SJCRH30 (cell line): ENCODE measurements around the gene IGSF9. TPM values are rescaled to one million over a fixed set of nuclear protein-coding genes. Genes with fewer than 3 reads are reported as not detected.

Experiments used
- DNase-seq, 2 experiments: peaks; one replicate each; pipeline ENCODE4 v3.0.0-alpha.2; 2015 to 2020
- H3K27ac ChIP-seq: fragments of 250-450 bp; sonication (Bioruptor Pico); 2 replicates; pipeline ENCODE4 v1.5.1; 2020; ENCODE audit warnings: mild to moderate bottlenecking, moderate library complexity
- H3K27me3 ChIP-seq: fragments of 250-450 bp; sonication (Bioruptor Pico); 2 replicates; pipeline ENCODE4 v1.5.1; 2020; ENCODE audit warnings: mild to moderate bottlenecking, moderate library complexity
- H3K36me3 ChIP-seq: fragments of 250-450 bp; sonication (Bioruptor Pico); 2 replicates; pipeline ENCODE4 v1.5.1; 2020; ENCODE audit warnings: mild to moderate bottlenecking, moderate library complexity
- H3K4me1 ChIP-seq: fragments of 250-450 bp; sonication (Bioruptor Pico); 2 replicates; pipeline ENCODE4 v1.5.1; 2020; ENCODE audit warnings: mild to moderate bottlenecking, moderate library complexity
- H3K4me3 ChIP-seq: fragments of 250-450 bp; sonication (Bioruptor Pico); 2 replicates; pipeline ENCODE4 v1.5.1; 2020; ENCODE audit warnings: mild to moderate bottlenecking, moderate library complexity
- H3K9me3 ChIP-seq: fragments of 250-450 bp; sonication (Bioruptor Pico); replicated peaks from 2 replicates; pipeline ENCODE4 v1.5.1; 2020; ENCODE audit warnings: mild to moderate bottlenecking, moderate library complexity
- total RNA-seq: library from RNA; depleted of rRNA; stranded (reverse); fragments of >200 nt; shearing (Covaris generic); gene quantifications from 2 replicates; pipeline ENCODE4 v1.2.3, GENCODE V29; 2014; rRNA removed

Gene IGSF9, protein sequence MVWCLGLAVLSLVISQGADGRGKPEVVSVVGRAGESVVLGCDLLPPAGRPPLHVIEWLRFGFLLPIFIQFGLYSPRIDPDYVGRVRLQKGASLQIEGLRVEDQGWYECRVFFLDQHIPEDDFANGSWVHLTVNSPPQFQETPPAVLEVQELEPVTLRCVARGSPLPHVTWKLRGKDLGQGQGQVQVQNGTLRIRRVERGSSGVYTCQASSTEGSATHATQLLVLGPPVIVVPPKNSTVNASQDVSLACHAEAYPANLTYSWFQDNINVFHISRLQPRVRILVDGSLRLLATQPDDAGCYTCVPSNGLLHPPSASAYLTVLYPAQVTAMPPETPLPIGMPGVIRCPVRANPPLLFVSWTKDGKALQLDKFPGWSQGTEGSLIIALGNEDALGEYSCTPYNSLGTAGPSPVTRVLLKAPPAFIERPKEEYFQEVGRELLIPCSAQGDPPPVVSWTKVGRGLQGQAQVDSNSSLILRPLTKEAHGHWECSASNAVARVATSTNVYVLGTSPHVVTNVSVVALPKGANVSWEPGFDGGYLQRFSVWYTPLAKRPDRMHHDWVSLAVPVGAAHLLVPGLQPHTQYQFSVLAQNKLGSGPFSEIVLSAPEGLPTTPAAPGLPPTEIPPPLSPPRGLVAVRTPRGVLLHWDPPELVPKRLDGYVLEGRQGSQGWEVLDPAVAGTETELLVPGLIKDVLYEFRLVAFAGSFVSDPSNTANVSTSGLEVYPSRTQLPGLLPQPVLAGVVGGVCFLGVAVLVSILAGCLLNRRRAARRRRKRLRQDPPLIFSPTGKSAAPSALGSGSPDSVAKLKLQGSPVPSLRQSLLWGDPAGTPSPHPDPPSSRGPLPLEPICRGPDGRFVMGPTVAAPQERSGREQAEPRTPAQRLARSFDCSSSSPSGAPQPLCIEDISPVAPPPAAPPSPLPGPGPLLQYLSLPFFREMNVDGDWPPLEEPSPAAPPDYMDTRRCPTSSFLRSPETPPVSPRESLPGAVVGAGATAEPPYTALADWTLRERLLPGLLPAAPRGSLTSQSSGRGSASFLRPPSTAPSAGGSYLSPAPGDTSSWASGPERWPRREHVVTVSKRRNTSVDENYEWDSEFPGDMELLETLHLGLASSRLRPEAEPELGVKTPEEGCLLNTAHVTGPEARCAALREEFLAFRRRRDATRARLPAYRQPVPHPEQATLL
- total RNA-seq, result 0.06 and 0.08 TPM in 2 replicates

DNA sequence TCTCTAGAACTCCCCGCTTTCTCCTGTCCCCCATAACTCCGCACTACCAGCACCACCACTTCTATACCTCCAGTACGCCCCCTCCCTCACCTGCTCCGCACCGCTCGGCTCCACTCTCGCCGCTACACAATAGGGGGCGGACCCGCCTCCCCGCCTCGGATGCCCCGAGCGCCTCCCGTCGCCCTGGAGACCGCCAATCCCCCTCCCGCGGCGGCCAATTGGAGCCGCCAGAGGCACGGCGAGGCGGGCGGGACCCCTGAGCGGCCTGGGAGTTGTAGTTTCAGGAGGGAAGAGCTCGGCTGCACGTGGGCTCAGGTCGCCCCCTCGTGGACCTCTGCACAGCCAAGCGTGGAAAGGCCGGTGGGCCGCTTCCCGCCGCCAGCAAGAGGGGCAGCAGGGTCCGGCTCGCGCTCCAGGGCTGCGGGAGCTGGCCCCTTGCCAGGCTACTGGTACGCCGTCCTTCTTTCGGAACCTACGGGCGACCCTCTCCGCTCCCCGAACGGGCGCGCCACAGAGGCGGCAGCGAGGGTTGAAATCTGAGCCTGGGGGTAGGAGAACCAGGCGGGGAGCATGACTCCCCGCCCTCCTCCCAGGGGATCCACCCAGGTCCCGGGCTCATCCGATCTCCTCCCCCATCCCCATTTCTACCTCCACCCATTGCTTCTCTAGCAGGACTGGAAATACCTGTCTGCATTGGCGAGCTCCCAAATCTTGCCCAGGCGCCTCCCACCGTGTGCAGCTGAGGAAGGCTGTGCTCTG, at the start of gene IGSF9:
Gene IGSF9 (minus strand): TSS at position 131 of the 759 bp plus-strand sequence. CDS start 2,159 bp downstream, outside the sequence.
- peak; percentile 79 for DNase-seq
- peaks cover 19% of the 10 kb centered on the region for H3K27me3 ChIP-seq
- H3K27ac ChIP-seq, result no peak within 1 kb of the TSS
- peak within 1 kb of the TSS; percentile 41 for H3K4me3 ChIP-seq
- H3K36me3 ChIP-seq, result no peaks in the 10 kb centered on the region
- no peaks in the 10 kb centered on the region for H3K9me3 ChIP-seq
- no peaks in the 10 kb centered on the region for H3K4me1 ChIP-seq

GRCh38 chr1:159994896-159995295, 49.5 kb upstream of the IGSF9 start:
- H3K27ac ChIP-seq, result no peak overlapping the region
- DNase-seq, result no peak
- H3K4me1 ChIP-seq, result no peaks in the 10 kb centered on the region
- H3K36me3 ChIP-seq, result no peaks in the 10 kb centered on the region
- H3K4me3 ChIP-seq, result no peak overlapping the region
- 0 out of 2 replicates have a peak, but pooled peaks cover 2% of the 10 kb centered on the region for H3K9me3 ChIP-seq
- H3K27me3 ChIP-seq, result peaks cover 2% of the 10 kb centered on the region; the same call in 1 of the 2 replicates

DNA sequence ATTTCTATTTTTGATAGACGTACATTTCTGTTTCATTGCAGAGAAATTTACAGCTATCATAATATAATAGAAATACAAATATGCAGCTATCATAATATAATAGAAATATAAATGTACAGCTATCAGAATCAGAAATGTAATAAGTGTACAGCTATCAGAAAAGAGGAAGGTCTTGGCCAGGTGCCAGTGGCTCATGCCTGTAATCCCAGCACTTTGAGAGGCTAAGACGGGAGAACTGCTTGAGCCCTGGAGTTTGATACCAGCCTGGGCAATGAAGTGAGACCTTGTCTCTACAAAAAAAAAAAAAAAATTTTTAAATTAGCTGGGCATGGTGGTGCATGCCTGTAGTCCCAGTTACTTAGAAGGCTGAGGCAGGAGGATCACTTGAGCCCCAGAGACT, 48.5 kb upstream of the IGSF9 start:
- H3K36me3 ChIP-seq, result no peaks in the 10 kb centered on the region

GRCh38 chr1:159992161-159992560, 46.7 kb upstream of the IGSF9 start:
- DNase-seq, result no peak
- no peaks in the 10 kb centered on the region for H3K4me1 ChIP-seq
- no peaks in the 10 kb centered on the region; the same call in 1 of the 2 replicates for H3K27me3 ChIP-seq
- H3K27ac ChIP-seq, result no peak overlapping the region
- H3K36me3 ChIP-seq, result no peaks in the 10 kb centered on the region
- H3K4me3 ChIP-seq, result no peak overlapping the region
- 0 out of 2 replicates have a peak, but pooled peaks cover 2% of the 10 kb centered on the region for H3K9me3 ChIP-seq

More for the DNA sequence above, 48.5 kb upstream of the IGSF9 start:
- no peak overlapping the region for H3K27ac ChIP-seq
- no peaks in the 10 kb centered on the region for H3K4me1 ChIP-seq
- no peak overlapping the region for H3K4me3 ChIP-seq
- H3K27me3 ChIP-seq, result no peaks in the 10 kb centered on the region; the same call in 1 of the 2 replicates
- no peak for DNase-seq
- 0 out of 2 replicates have a peak, but pooled peaks cover 2% of the 10 kb centered on the region for H3K9me3 ChIP-seq

DNA sequence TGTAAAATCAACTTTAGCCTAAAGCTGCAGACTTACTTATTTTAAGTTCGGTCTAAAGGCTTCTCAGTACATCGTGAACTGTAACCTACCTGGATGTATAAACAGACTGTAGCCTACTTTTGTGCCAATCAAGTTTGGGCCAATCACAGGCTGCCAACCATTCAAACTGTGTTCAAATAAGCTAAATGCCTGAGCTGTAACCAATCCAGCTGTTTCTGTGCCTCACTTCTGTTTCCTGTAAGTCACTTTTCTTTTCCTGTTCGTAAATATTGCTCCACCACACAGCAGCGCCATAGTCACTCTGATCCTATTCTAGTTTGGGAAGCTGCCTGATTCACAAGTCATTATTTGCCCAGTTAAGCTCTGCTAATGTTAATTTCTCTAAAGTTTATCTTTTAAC, 46.1 kb upstream of the IGSF9 start:
- no peak overlapping the region for H3K4me3 ChIP-seq
- H3K4me1 ChIP-seq, result no peaks in the 10 kb centered on the region
- no peaks in the 10 kb centered on the region; the same call in 1 of the 2 replicates for H3K27me3 ChIP-seq
- peak in 1 of 2 experiments; percentile 5 for DNase-seq
- H3K36me3 ChIP-seq, result no peaks in the 10 kb centered on the region
- H3K27ac ChIP-seq, result no peak overlapping the region
- H3K9me3 ChIP-seq, result 0 out of 2 replicates have a peak, but pooled peaks cover 2% of the 10 kb centered on the region

DNA sequence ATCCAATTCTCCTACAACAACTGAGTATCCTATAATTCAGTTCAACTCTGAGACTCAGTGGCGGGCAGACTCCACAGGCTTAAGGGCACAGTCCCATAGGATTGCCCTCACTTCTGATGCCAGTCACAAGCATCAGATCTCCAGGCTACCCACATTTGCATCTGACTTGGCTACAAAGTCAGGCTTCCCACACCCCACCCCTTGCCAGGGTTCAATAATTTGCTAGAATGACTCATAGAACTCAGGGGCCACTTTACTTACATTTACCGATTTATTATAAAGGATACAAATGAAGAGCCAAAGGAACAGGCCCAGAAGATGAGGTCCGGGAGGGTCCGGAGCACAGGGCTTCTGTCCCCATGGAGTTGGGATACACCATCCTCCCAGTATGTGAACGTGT, 44.6 kb upstream of the IGSF9 start:
- Histone ChIP-seq H3K4me1 (no peaks in the 10 kb centered on the region), H3K27ac (no peak overlapping the region), H3K4me3 (no peak overlapping the region), H3K36me3 (no peaks in the 10 kb centered on the region), H3K27me3 (no peaks in the 10 kb centered on the region; the same call in none of the 2 replicates), H3K9me3 (0 out of 2 replicates have a peak, but pooled peaks cover 2% of the 10 kb centered on the region)
- DNase-seq, result no peak

DNA sequence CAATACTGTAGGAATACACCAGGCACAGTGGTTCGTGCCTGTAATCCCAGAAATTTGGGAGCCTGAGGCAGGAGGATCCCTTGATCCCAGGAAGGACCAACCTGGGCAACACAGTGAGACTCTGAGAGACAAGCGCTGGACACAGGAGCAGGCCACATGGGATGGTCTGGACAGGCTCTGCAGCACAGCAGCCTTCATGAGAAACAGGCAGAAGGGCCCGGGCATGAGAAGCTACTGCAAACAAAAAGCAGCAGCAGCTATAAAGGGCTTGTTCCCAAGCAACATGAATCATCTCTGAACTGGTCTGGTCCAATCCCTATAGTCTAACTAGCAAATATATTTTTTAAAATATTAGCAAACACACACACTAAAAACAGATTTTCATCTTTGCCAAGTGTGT, 44.2 kb upstream of the IGSF9 start:
- no peaks in the 10 kb centered on the region for H3K36me3 ChIP-seq
- no peaks in the 10 kb centered on the region; the same call in none of the 2 replicates for H3K27me3 ChIP-seq
- DNase-seq, result no peak
- H3K4me3 ChIP-seq, result no peak overlapping the region
- H3K4me1 ChIP-seq, result no peaks in the 10 kb centered on the region
- H3K27ac ChIP-seq, result no peak overlapping the region
- 0 out of 2 replicates have a peak, but pooled peaks cover 2% of the 10 kb centered on the region for H3K9me3 ChIP-seq

DNA sequence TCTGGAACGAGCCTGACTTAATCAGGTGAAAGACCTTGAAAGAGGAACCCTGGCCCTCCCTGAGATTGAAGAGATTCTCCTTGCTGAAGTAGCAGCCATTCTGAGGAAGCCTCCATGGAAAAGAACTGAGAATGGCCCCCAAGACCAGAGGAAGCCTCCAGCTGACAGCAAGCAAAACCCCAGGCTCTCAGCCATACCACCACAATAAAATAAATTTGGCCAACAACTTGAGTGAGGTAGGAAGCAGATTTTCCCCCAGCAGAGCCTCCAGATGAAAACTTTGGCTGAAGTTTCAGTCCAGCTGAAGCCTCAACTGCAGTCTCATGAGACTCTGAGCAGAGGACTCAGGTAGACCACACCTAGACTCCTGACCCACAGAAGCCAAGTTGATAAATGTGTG, 42.6 kb upstream of the IGSF9 start:
- no peak overlapping the region for H3K27ac ChIP-seq
- no peaks in the 10 kb centered on the region for H3K36me3 ChIP-seq
- 0 out of 2 replicates have a peak, but pooled peaks cover 2% of the 10 kb centered on the region for H3K9me3 ChIP-seq
- no peak for DNase-seq
- no peaks in the 10 kb centered on the region for H3K4me1 ChIP-seq
- H3K4me3 ChIP-seq, result no peak overlapping the region
- H3K27me3 ChIP-seq, result no peaks in the 10 kb centered on the region; the same call in none of the 2 replicates

GRCh38 chr1:159987186-159987585, 41.8 kb upstream of the IGSF9 start:
- no peak for DNase-seq
- peaks cover 4% of the 10 kb centered on the region for H3K27me3 ChIP-seq

DNA sequence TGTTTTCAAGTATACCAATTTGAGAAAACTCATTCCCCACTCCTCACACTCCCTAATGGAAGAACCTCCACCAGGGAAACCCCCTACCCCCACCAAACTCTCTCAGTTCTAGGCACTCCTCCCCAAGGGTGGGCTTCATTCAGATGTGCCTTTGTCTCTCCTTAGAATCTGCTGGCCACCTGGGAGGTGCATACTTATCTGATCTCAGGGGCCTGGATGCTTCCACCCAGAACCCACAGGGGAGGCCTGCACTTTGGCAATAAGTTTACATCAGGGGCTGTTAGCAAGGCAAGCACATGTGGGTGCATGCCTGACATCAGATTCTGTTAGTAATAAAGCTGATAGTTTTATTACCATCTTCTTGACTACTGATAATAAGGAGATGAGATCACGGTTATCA, 41.1 kb upstream of the IGSF9 start:
- Histone ChIP-seq H3K4me1 (no peaks in the 10 kb centered on the region), H3K36me3 (no peaks in the 10 kb centered on the region), H3K9me3 (0 out of 2 replicates have a peak, but pooled peaks cover under 1% of the 10 kb centered on the region), H3K27me3 (peaks cover 4% of the 10 kb centered on the region), H3K27ac (no peak overlapping the region), H3K4me3 (no peak overlapping the region)
- DNase-seq, result no peak

More at GRCh38 chr1:159987186-159987585, 41.8 kb upstream of the IGSF9 start:
- Histone ChIP-seq H3K4me1 (no peaks in the 10 kb centered on the region), H3K27ac (no peak overlapping the region), H3K4me3 (no peak overlapping the region), H3K9me3 (0 out of 2 replicates have a peak, but pooled peaks cover 2% of the 10 kb centered on the region), H3K36me3 (no peaks in the 10 kb centered on the region)

DNA sequence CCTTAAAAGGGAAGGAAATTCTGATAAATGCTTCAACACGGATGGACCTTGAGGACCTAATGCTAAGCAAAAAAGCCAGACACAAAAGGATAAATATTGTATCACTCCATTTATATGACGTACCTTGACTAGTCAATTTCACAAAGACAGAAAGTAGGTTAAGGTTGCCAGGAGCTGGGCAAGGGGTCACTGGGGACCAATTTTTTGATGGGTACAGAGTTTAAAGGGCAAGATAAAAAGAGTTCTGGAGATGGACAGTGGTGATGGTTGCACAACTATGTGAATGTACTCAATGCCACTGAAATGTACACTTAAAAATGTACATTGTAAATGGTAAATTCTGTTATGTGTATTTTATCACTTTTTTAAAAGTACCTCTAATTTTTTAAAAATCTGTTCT, 40.7 kb upstream of the IGSF9 start:
- Histone ChIP-seq H3K4me1 (no peaks in the 10 kb centered on the region), H3K36me3 (no peaks in the 10 kb centered on the region), H3K4me3 (no peak overlapping the region), H3K27me3 (peaks cover 4% of the 10 kb centered on the region), H3K9me3 (no peaks in the 10 kb centered on the region), H3K27ac (no peak overlapping the region)
- DNase-seq, result no peak

GRCh38 chr1:159985473-159985872, 40.1 kb upstream of the IGSF9 start:
- H3K27me3 ChIP-seq, result peaks cover 4% of the 10 kb centered on the region
- no peak overlapping the region for H3K27ac ChIP-seq
- no peaks in the 10 kb centered on the region for H3K9me3 ChIP-seq
- H3K36me3 ChIP-seq, result no peaks in the 10 kb centered on the region
- no peaks in the 10 kb centered on the region for H3K4me1 ChIP-seq
- no peak overlapping the region for H3K4me3 ChIP-seq
- DNase-seq, result no peak

- no peak for DNase-seq
- H3K36me3 ChIP-seq, result no peaks in the 10 kb centered on the region
- no peaks in the 10 kb centered on the region for H3K4me1 ChIP-seq
- H3K27me3 ChIP-seq, result peaks cover 4% of the 10 kb centered on the region
- H3K4me3 ChIP-seq, result no peak overlapping the region
- no peaks in the 10 kb centered on the region for H3K9me3 ChIP-seq
- H3K27ac ChIP-seq, result no peak overlapping the region
Measured at GRCh38 chr1:159983681-159984080, 38.3 kb upstream of the IGSF9 start.
